Activated CD4-positive, alpha-beta T cell treated with anti-CD3 and anti-CD28 coated beads for 36 hours (primary cell): Measurements from ENCODE around the gene GPR12. TPM values are rescaled to one million over a fixed set of nuclear protein-coding genes. Genes with fewer than 3 reads are reported as not detected.
A peak's percentile ranks its signal among the peaks of the same experiment; 100 is the strongest.
"Not testable (repeated sequence)": the region's sequence is repeated elsewhere in the genome, so short reads cannot be mapped to it uniquely, and the experiment has no call there.

Experiments
- ATAC-seq: fragments of 200-7000 bp; cut with Tn5 transposase; one replicate; pipeline ENCODE4 v1.10.0; 2021; ENCODE audit warnings: mild to moderate bottlenecking, moderate library complexity
- CTCF ChIA-PET: fragments of 350-600 bp; sonication (Branson Sonifier 250); formaldehyde crosslinking; loops from one replicate; lab custom pipeline; 2021; ENCODE audit warnings: antibody characterized with exemption; lab: Charles Lee
- POLR2A ChIA-PET: fragments of 350-600 bp; sonication (Branson Sonifier 250); formaldehyde crosslinking; loops from one replicate; lab custom pipeline; 2021; ENCODE audit warnings: antibody characterized with exemption, inconsistent platforms; lab: Charles Lee
- DNase-seq: peaks from one replicate; pipeline ENCODE4 v3.0.0-alpha.2; 2020
- H3K27ac Mint-ChIP-seq: one replicate; pipeline ENCODE4 v1.8.0; 2021; ENCODE audit warnings: mixed read lengths
- H3K27me3 Mint-ChIP-seq: one replicate; pipeline ENCODE4 v1.8.0; 2021; ENCODE audit warnings: mixed read lengths
- H3K36me3 Mint-ChIP-seq: one replicate; pipeline ENCODE4 v1.8.0; 2021; ENCODE audit warnings: low read depth, mixed read lengths
- H3K4me1 Mint-ChIP-seq: one replicate; pipeline ENCODE4 v1.8.0; 2021; ENCODE audit warnings: mixed read lengths
- H3K4me3 Mint-ChIP-seq: one replicate; pipeline ENCODE4 v1.8.0; 2021; ENCODE audit warnings: mild to moderate bottlenecking, moderate library complexity, mixed read lengths
- H3K9me3 Mint-ChIP-seq: one replicate; pipeline ENCODE4 v1.8.0; 2021; ENCODE audit warnings: low read depth, mixed read lengths
- intact Hi-C, 2 experiments: fragments of 100-400 bp; cut with DNase I in 1 of 2; cut with micrococcal nuclease in 1 of 2; formaldehyde crosslinking; loops; one replicate each; pipeline versions ENCODE4 v1.14.2 to v1.15.1; 2022 to 2024; cut with DNase I, micrococcal nuclease
- total RNA-seq, 2 experiments: library from RNA; stranded (reverse); gene quantifications; one replicate each; pipeline ENCODE4 v1.2.3, GENCODE V29; 2021

Gene GPR12
- total RNA-seq, 2 experiments from 2014 or later, result not detected

DNA sequence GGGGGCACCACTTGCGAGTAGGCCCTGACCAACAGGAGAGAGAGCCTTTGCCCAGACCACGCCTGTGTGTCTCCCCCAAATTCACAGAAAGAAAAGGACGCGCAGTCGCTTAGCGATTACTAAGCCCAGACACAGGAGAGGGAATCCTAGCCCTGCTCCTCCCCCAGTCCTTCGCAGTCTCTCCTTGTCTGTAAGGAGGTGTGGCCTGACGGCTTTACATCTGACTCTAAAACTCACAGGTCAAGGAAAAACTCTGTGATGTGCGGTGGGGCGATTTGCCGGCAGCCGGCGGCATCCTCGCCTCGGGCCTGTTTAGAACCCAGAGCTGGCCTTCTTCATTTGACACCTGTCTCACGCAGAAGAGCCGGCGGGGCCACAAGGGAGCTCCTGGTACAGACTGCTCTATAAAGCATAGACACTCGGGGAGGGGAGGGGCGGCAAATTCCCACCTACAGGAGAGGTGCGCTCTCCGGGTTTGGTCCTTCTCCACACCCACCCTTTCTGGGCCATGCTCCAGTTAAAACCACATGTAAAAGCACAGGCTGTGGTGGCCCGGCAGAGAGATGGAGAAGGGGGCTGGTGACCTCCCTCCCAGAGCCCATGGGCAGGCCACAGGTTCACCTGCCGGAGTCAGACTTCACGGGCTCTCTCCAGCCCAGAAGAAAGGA is 17.8 kb downstream of the GPR12 start:
- peaks cover 12% of the 10 kb centered on the region for H3K9me3 Mint-ChIP-seq
- ChIA-PET CTCF (no interaction called here), POLR2A (no interaction called here)
- no peak for ATAC-seq
- H3K27me3 Mint-ChIP-seq, result peaks cover 17% of the 10 kb centered on the region
- intact Hi-C loops, result no loop called here
- DNase-seq, result no peak
- no peaks in the 10 kb centered on the region for H3K4me1 Mint-ChIP-seq
- H3K36me3 Mint-ChIP-seq, result no peaks in the 10 kb centered on the region
- H3K4me3 Mint-ChIP-seq, result no peak overlapping the region
- no peak overlapping the region for H3K27ac Mint-ChIP-seq

DNA sequence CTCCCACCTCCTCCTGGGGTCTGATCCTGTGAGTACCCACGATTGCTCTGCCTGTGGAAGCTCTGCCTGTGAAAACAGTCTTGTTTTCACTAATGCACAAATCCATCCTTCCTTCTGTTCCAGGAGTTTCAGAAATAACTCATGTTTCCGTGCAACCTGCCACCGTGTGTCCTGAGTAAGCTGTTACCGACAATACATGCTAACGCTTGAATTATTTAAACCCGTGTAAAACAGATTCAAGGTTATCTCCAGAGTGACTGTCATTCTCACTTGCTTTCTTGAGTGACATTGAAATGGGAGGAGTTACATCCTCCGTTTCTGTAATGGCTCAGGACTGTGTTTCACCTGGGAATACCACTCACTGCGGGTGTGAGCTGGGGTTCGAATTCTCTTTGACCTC is 24.9 kb downstream of the GPR12 start:
- H3K27ac Mint-ChIP-seq, result no peak overlapping the region
- H3K4me1 Mint-ChIP-seq, result no peaks in the 10 kb centered on the region
- peaks cover 15% of the 10 kb centered on the region for H3K9me3 Mint-ChIP-seq
- H3K27me3 Mint-ChIP-seq, result peaks cover 10% of the 10 kb centered on the region
- CTCF ChIA-PET, result no interaction called here
- no peaks in the 10 kb centered on the region for H3K36me3 Mint-ChIP-seq
- DNase-seq (no peak), ATAC-seq (no peak)
- H3K4me3 Mint-ChIP-seq, result no peak overlapping the region
- POLR2A ChIA-PET, result no interaction called here
- intact Hi-C loops, result no loop called here

DNA sequence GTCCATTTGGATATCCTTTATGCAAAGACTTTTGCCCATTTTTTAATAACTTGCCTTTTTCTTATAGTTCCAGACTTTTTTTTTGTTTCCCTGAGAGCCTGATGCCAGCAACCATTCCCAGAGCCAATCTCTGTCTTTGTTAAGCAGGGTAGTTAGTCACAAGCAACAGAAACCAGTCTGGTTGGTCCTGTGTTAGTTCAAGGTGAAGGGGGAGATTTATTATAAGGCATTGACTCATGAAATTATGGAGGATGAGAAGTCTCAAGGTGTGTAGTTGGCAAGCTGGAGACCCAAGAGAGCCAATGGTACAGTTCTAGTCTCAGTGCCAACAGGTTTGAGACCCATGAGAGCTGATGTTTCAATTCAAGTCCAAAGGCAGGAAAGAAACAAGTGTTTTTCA is 33.0 kb downstream of the GPR12 start:
- ChIA-PET POLR2A (no interaction called here), CTCF (no interaction called here)
- Mint-ChIP-seq H3K4me3 (no peak overlapping the region), H3K27me3 (no peaks in the 10 kb centered on the region), H3K9me3 (no peaks in the 10 kb centered on the region), H3K27ac (no peak overlapping the region), H3K36me3 (no peaks in the 10 kb centered on the region), H3K4me1 (no peaks in the 10 kb centered on the region)
- intact Hi-C loops, result no loop called here
- DNase-seq (no peak), ATAC-seq (no peak)

DNA sequence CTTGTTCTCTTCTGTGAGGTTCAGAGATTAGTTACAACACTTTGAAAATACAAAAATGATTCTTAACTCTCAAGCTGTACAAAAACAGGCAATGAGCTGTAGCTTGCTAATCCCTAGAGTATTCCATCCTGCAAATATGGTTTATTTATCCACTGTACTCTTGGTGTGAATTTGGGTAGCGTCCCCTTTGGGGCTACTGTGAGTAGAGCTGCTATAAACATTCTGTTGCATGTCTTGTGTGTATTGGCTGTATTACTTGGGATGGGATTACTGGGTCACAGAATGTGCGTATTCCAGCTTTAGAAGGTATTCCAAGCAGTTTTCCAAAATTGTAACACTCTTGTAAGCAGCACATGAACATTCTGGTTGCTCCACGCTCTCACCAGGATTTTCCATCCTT is 33.5 kb downstream of the GPR12 start:
- no peak overlapping the region for H3K4me3 Mint-ChIP-seq
- POLR2A ChIA-PET, result no interaction called here
- ATAC-seq (no peak), DNase-seq (no peak)
- no peaks in the 10 kb centered on the region for H3K27me3 Mint-ChIP-seq
- H3K4me1 Mint-ChIP-seq, result peaks cover 4% of the 10 kb centered on the region
- CTCF ChIA-PET, result no interaction called here
- intact Hi-C loops, result no loop called here
- no peak overlapping the region for H3K27ac Mint-ChIP-seq
- no peaks in the 10 kb centered on the region for H3K9me3 Mint-ChIP-seq
- H3K36me3 Mint-ChIP-seq, result no peaks in the 10 kb centered on the region

DNA sequence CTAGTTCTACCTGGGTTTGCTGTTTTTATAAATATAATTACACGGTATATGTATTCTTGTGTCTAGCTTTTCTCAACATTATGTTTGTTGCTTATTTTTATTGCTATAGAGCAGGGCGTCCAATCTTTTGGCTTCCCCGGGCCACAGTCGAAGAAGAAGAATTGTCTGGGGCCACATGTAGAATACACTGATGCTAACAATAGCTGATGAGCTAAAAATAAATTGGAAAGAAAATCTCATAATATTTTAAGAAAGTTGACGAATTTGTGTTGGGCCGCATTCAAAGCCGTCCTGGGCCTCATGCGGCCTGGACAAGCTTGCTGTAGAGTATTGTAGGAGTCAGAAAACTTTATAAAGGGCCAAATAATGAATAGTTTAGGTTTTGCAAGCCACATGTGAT is 33.9 kb downstream of the GPR12 start:
- no peak for ATAC-seq
- no peak overlapping the region for H3K27ac Mint-ChIP-seq
- ChIA-PET POLR2A (no interaction called here), CTCF (no interaction called here)
- H3K4me1 Mint-ChIP-seq, result peaks cover 9% of the 10 kb centered on the region
- no peak for DNase-seq
- no peaks in the 10 kb centered on the region for H3K27me3 Mint-ChIP-seq
- intact Hi-C loops, result no loop called here
- no peaks in the 10 kb centered on the region for H3K9me3 Mint-ChIP-seq
- no peak overlapping the region for H3K4me3 Mint-ChIP-seq
- H3K36me3 Mint-ChIP-seq, result no peaks in the 10 kb centered on the region

DNA sequence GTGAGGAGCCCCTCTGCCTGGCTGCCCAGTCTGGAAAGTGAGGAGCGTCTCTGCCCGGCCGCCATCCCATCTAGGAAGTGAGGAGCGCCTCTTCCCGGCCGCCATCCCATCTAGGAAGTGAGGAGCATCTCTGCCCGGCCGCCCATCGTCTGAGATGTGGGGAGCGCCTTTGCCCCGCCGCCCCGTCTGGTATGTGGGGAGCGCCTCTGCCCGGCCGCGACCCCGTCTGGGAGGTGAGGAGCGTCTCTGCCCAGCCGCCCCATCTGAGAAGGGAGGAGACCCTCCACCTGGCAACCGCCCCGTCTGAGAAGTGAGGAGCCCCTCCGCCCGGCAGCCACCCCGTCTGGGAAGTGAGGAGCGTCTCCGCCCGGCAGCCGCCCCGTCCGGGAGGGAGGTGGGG is 37.0 kb downstream of the GPR12 start:
- H3K9me3 Mint-ChIP-seq, H3K27me3 Mint-ChIP-seq, POLR2A ChIA-PET, H3K36me3 Mint-ChIP-seq, CTCF ChIA-PET, H3K27ac Mint-ChIP-seq, intact Hi-C loops, H3K4me3 Mint-ChIP-seq, ATAC-seq, DNase-seq: not testable (repeated sequence)
- H3K4me1 Mint-ChIP-seq, result peaks cover 24% of the 10 kb centered on the region

DNA sequence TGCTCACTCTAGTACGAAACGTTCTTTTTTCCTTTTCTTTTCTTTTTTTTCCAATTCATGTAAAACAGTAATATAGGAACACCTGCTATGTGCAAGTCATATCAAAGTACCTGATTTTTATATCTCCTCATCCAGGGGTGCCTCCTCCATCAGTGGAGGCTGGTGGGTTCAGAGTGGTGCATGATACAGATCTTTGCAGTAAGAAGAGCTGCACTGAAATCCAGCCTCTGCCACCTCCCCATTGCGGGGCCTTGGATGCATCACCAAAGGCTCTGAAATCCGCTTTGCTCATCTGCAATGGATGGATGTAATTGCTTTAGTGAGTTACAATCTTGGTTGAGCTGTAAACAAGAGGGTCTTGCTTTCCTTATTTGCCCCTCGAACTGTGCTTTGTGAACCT is 38.3 kb downstream of the GPR12 start:
- ChIA-PET POLR2A (no interaction called here), CTCF (no interaction called here)
- DNase-seq (no peak), ATAC-seq (no peak)
- Mint-ChIP-seq H3K4me3 (no peak overlapping the region), H3K36me3 (no peaks in the 10 kb centered on the region), H3K9me3 (no peaks in the 10 kb centered on the region), H3K27me3 (no peaks in the 10 kb centered on the region), H3K27ac (no peak overlapping the region), H3K4me1 (peaks cover 24% of the 10 kb centered on the region)
- intact Hi-C loops, result no loop called here

DNA sequence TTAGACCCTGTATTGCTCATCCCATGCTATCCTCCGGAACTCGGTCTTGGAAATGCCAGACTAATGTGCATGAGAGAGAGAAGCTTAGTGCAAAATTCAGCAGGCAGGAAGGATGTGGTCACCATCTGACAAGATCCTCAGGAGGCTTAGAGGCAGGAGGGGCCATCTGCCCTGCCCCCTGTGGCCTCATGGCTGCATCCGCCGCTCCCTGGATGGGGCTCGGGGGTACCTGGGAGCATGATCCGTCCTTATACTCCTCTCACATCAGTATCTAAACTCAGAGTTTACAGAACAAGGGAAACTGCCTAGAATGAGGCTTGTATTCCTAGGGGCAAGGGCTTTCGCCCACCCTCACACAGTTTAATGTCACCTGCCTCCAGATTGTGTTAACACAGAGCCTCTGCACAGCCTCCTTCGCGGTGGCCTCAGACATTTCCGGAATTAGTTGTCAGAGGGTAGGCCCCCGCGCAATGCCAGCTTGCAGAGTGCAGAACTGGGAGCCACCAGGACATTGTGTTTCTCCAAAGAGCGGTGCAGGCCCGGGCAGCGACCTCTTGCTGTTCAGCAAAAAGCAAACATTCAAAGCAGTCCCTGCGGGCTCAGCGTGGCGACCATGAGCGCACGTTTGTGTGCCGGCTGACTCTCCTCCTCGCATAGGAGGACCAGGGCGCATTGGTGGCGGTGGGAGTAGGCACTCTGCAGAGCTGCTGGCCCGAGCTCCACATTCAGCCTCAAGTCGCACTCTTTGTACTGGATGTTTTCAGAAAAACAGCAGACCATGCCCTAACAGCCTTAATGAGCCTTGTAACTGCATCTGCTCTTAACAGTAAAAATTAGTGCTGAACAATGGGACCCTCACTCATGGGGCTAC is 39.1 kb downstream of the GPR12 start:
- Mint-ChIP-seq H3K27me3 (no peaks in the 10 kb centered on the region), H3K36me3 (no peaks in the 10 kb centered on the region), H3K9me3 (no peaks in the 10 kb centered on the region), H3K4me3 (peak overlapping the region; percentile 49), H3K27ac (peak overlapping the region; percentile 73), H3K4me1 (peaks cover 24% of the 10 kb centered on the region)
- ChIA-PET CTCF (interaction anchor here (0.9 to 2.4 kb wide), 2 partner anchors 19 to 208 kb away, joined by 3 to 8 read pairs; no protein-coding TSS in a partner anchor), POLR2A (no interaction called here)
- ATAC-seq (peak; percentile 86), DNase-seq (peak; percentile 67)
- intact Hi-C loops, result no loop called here

DNA sequence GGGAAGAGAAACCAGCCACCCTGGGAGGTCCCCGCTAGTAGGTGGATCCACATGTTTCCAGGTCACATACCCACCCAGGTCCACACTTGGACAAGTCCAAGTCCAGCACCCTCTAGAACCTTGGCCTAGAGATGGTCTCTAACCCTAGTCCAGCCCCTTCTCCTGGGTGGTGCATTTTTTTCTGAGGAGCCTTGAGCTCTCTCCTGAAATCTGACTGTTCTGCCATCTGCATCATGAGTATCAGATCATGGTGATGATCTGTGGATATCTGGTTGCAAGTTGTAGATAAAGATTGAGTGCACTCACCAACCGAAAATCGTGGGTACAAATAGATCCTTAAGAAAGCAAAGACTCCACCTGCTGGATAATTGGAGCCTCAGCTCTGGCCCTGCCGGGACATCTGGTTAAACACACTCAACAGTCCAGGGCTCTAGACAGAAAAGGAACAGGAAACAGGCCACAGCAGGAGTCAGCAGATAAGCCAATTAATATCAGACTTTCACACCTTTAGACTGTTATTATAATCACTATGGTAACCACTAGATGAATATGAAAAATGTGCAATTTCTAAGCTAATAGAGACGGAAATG is 41.1 kb downstream of the GPR12 start:
- Mint-ChIP-seq H3K4me1 (peaks cover 24% of the 10 kb centered on the region), H3K4me3 (no peak overlapping the region), H3K27me3 (no peaks in the 10 kb centered on the region), H3K27ac (no peak overlapping the region), H3K9me3 (no peaks in the 10 kb centered on the region), H3K36me3 (no peaks in the 10 kb centered on the region)
- CTCF ChIA-PET, result interaction anchor here (0.5 to 2.4 kb wide), 9 partner anchors 11 to 1644 kb away, joined by 3 to 8 read pairs (median 4); no protein-coding TSS in a partner anchor
- intact Hi-C loops, result no loop called here
- POLR2A ChIA-PET, result no interaction called here
- DNase-seq, result no peak
- ATAC-seq, result no peak

DNA sequence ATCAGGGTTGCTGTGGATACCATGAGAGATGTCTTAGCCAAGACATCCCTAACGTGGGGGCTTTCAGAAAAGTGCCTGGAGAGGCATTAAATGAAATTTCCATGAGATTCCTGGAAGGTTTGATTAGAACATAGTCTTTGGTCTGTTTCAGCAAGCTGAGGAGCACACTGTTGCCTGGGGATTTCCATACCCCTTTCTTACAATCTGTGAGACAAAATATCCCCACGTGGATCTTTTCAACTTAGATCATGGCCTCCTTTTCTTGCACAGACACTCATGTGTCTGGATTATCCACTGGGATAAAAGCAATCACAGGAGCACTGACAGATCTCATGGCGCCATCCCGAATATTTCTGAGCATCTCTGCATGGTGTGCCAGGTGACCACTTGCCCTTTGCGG is 41.7 kb downstream of the GPR12 start:
- CTCF ChIA-PET, result interaction anchor here (0.8 to 2.4 kb wide), 5 partner anchors 10 to 212 kb away, joined by 3 to 8 read pairs (median 5); no protein-coding TSS in a partner anchor
- H3K9me3 Mint-ChIP-seq, result no peaks in the 10 kb centered on the region
- no peak overlapping the region for H3K4me3 Mint-ChIP-seq
- H3K27me3 Mint-ChIP-seq, result no peaks in the 10 kb centered on the region
- DNase-seq (no peak), ATAC-seq (no peak)
- POLR2A ChIA-PET, result no interaction called here
- peaks cover 24% of the 10 kb centered on the region for H3K4me1 Mint-ChIP-seq
- H3K27ac Mint-ChIP-seq, result no peak overlapping the region
- no peaks in the 10 kb centered on the region for H3K36me3 Mint-ChIP-seq
- intact Hi-C loops, result no loop called here

DNA sequence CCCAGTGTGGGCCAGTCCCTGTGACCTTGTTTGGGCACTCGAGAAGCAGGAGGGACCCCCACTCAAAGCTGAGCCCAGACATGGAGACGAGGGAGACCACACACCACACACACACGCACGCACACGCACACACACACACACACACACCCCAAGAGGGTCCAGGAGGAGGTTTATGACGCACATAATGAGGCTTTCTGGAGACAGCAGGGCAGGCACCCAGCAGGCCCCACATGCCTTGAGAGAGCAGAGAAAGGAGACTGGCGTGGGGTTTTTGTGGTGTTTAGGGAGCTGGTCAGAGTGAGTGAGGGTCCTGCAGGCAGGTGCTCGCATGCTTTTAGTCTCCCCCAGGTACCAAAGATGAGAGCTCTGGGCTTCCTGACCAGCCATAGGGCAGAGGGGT is 42.4 kb downstream of the GPR12 start:
- Mint-ChIP-seq H3K36me3 (no peaks in the 10 kb centered on the region), H3K27ac (no peak overlapping the region)

More for the DNA sequence above, 42.4 kb downstream of the GPR12 start:
- ChIA-PET CTCF (interaction anchor here (0.5 to 1.8 kb wide), 4 partner anchors 20 to 213 kb away, joined by 3 to 5 read pairs (median 4); no protein-coding TSS in a partner anchor), POLR2A (no interaction called here)
- Mint-ChIP-seq H3K4me3 (no peak overlapping the region), H3K9me3 (no peaks in the 10 kb centered on the region), H3K27me3 (no peaks in the 10 kb centered on the region), H3K4me1 (peaks cover 24% of the 10 kb centered on the region)
- no peak for ATAC-seq
- no peak for DNase-seq
- intact Hi-C loops, result no loop called here
